Stimulated activated CD8-positive, alpha-beta memory T cell treated with anti-CD3 and anti-CD28 coated beads, Interleukin-4, amount 100 ng/mL, for 24 hours (primary cell): ENCODE results near the gene GFOD1.
"Not testable (repeated sequence)": the region's sequence is repeated elsewhere in the genome, so short reads cannot be mapped to it uniquely, and the experiment has no call there.

Source experiments
- DNase-seq: peaks from one replicate; pipeline ENCODE4 v3.0.0-alpha.2; 2020; ENCODE audit warnings: low read depth

Gene GFOD1

DNA sequence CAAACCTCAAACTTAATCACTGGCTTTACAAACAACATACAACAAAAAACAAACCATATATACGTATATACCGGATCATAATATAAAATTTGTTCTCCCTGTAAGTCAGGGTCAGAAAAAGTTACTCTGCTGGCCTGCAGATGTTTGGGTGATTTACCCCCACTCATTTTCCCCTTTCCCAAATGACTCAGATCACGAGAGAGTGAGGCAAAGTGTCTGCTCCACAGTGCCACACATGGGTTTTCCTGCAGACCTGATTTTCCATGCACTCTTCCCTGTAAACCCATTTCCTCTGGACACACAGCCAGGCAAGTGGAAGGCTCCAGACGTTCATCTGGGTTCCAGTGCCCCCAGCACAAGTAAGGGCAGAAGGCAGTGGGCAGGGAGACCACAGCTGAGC is 23.5 kb downstream of the GFOD1 start:
- no peak for DNase-seq

DNA sequence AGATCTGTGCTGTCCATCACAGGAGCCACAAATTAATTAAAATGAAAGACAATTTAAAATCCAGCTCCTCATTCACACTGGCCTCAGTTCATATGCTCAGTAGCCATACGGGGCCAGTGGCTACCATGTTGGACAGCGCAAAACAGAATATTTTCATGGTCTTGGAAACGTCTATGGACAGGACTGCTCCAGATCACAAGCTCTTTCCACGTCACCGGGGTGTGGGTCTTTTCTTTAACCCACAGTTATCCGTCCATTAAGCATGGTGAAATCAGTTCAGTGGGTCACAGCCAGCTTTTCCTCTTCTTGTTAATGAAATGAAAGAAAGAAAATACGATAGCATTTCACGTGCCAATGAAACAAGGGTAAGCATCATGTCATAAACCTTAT is 24.1 kb downstream of the GFOD1 start:
- no peak for DNase-seq

DNA sequence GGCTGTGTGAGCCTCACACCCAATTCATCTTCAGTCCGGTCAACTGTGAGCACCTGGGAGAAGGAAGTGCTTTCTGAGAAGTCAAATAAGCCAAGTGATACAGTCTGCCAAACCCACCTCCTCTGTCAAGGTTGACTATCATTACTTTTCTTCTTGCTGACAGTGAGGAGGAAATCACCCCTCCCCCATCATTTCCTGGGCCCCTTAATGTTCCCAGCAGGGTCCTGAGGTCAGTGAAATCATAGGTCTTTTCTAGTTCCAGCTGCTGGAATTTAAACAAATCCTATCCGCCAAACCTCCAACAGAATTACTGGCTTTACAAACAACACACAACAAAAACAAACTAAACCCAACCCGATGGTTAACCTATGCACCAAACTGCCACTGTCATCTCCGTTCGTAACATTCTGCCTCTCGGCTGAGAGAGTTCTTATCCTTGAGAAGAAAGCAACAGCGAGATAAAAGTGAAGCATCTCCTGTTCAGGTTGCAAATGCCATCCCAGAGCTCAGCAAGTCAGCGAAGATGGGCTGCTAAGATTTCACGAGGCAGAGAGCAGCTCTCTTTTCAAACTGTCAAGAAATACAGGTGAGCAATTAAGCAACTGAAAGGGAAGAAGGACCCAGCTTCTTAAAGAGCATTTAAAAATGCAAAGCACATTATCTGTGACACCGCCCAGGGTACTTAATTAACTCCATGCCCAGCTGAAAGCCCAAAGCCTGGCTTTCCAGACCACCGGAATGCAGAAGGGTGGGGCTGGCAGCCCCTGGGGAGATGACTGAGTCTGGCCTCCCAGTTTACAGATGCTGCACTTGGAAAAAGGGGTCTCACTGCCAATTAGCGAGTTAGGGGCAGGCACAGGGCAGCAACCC is 24.7 kb downstream of the GFOD1 start:
- DNase-seq = no peak

DNA sequence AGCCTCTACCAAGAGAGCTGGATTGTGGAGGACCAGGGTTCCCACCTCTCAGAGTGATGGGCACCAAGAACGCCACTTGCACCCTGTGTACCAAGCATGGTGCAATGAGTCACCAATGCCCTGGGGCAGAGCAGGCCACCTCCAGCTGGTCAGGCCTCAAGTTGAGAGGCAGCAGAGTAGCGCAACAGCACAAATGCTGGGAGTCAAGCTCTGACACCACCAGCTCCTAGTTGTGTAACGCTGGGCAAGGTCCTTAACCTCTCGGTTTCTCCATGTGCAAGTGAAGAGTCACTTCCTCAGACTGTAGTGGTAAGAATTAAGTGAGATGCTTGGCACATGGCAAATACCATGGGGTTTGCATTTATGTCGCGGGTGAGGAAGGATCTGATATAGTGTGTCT is 25.6 kb downstream of the GFOD1 start:
- DNase-seq = no peak

DNA sequence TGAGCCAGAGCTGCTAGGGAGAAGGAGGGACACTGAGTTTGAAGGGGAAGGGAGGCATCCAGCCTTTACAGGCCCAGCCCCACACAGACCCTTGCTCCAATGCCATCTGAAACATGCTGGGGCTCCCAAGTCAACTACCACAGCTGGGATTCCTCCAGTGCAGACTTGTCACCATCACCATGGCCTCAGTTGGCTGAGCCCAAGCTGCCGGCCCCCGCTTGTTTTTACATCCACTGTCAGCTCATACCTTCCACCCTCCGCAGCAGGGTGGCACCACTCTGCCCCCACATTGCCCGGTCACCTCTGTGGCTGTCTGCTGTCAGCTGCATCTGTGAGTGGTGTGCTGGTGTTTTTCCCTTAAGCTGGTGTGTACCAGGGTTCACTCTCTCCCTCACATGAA is 26.1 kb downstream of the GFOD1 start:
- no peak for DNase-seq

DNA sequence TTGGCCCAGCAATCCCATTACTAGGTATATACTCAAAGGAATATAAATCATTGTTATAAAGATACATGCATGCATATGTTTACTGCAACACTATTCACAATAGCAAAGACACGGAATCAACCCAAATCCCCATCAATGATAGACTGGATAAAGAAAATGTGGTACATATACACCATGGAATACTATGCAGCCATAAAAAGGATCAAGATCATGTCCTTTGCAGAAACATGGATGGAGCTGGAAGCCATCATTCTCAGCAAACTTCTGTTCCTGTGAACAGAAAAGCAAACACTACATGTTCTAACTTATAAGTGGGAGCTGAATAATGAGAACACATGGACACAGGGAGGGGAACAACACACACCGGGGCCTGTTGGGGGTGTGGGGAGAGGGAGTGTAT is 27.1 kb downstream of the GFOD1 start:
- not testable (repeated sequence) for DNase-seq

DNA sequence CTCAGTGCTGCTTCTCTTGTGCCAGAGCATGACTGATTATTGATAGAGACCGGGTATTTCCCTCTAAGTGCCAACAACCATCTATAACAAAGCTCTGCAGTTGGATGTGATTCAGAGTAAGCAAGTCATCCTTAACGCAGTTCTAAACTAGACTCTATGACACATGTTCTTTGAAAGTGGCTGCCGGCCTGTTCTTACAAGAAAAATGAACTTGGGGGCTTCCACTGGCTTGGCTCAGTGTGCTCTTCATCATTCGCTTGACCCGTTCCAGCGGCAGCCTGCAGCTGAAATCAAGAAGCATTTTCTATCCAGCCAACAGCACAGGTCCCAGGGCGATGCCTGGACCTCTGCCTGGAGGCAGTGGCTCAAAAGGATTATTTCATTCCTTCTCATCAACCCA is 29.8 kb downstream of the GFOD1 start:
- no peak for DNase-seq

DNA sequence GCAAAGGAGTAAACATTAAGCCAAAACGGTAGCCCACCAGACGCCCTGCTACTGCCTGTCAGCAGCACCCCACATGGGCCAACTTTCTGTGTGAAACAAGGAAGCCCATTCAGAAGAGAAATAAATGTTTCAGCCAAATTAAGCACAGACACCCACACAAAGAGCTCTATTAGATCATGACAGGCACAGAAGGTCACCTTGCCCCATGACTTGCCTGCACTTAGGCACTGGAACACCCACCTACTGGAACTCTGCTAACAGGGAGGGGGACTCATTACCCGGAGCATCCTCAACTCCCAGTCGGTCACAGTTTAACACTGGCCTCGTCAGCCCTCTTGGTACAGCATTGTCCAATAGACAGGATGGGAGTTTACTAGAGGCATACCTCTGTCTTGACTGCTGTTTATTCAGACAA is 31.8 kb downstream of the GFOD1 start:
- no peak for DNase-seq

DNA sequence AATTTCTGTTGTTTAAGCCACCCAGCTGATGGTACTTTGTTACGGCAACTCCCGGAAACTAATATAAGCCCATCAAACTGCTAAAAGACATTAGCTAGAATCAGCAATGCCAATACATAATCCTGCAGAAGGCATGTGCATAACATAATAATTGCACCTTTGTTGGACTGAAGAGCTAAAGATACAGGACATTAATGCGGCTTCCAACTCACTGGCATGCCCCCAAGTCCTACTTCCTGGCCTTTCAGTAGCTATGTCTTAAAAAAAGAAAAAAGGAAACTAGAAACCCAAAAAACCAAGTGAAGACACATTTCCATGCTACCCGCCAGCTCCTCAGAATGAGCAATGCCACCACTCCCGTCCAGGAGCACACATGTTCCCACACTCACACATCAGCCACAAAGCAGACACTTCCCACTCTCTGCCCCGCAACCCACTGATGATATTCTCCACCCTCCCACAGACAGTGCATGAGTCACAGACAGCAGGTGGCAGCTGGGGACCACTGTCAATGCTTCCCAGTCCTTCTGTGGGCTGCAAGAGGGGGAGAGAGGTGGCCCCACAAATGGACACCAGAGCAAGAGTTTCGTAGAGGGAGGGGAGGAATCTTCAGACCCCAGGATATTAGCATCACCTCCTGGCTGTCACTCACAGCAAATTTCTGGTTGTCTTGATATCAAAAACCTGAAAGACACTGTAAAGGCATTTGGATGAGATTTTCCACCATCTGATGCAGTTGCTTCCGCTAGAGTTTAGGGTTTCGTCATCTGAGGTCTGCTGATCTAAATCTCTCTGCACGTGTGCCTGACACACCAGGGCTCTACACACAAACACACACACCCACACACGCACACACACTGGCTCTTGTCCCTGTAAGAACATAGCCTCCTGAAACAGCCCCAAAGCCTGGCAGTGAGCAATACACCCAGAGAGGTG is 32.8 kb downstream of the GFOD1 start:
- peak; percentile 76 for DNase-seq

DNA sequence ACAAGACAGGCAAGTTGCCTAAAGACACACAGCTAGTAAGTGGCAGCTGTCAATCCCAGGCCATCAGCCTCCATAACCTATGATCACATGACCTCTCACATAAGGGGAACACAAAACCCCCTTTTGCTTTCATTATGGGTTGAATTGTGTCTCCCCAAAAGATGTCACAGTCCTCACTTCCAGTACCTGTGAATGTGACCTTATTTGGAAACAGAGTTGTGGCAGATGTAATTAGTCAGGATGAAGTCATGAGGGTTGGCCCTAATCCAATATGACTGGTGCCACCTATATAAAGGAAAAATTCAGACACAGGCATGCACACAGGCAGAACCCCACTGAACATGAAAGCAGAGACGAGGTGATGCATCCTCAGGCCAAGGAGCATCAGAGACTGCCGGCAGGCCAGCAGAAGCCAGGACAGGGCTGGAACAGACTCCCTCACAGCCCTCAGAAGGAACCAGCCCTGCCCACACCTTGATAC is 33.6 kb downstream of the GFOD1 start:
- DNase-seq = no peak

DNA sequence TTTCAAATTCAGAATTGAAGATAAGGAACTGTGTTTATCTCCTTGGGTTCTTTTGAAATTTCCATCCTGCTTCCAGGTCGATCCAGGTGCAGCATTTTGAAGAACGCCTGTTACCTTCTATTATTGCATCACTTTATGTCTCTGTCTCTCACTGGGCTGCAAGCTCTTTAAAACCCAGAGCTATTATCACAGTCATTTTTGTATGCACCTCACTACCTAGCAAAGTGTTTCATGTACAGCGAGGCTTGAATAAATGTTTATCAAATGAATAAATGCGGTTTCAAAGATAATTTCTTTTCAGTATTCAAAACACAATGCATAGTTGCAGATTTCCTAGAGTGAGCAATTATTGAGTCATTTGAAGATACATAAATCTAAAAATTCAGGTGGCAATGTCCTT is 34.2 kb downstream of the GFOD1 start:
- no peak for DNase-seq

DNA sequence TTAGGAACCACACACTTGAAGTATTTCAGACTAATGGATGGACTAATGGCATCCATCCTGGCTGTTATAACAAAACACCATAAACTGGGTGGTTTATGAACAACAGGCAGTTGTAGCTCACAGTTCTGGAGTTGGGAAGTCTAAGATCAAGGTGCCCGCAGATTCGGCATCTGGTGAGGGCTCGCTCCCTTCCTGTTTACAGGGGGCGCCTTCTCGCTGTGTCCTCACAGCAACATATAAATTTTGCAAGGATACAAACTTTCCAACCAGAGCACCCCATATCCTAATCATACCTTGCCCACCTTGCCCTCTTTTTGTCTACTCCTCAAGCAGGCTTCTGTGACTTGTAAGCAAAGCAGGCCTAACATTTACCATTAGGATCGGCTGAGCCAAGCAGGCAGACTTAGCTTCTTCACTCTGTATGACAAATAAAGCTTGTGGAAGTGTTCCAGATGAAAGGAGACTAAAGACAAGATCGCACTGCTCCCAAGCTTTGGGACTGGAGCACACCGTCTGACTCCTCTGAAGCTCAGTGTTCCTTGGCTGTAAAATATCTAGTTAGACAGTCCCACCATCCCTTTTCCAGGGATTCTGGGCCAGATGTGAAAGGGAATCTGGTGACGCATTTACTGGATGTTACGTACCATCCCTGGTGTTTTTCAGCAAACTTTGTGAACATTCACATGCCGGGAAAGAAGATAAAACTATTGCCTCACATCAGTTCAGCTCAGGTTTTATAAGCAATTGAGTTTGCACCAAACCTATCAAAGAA is 34.9 kb downstream of the GFOD1 start:
- DNase-seq = no peak

DNA sequence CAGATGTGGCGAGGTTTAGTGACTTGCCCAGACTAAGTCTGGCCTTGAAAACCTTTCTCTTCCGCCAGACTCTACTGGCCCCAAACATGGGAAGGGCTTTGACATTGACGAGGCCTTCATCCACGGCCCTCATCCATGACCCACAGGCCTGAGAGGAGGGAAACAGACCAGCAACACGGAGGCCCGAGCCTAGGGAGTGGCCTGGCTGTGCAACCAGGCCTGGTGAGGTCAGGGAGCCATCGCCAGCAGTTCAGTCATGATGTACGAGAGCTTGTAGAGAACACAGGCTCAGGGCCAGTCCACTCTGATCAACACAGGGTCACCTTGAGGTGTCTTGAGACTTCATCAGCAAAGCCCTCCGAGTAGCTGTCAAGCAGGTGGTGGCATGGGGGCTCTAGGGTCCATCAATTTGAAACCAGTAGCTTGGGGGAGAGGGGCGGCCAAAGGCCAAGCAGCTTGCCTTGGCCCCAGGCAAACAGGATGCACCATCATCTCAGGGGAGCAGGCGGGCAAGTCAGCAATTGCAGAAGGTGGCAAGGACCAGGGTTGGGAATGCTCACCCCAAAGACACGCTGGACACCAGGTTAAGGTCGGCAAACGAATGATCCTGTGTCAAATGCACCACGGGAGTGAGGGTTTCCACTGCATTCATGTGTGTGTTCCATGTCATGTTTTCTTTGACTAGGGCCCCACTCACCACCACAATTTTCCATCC is 36.1 kb downstream of the GFOD1 start:
- no peak for DNase-seq

DNA sequence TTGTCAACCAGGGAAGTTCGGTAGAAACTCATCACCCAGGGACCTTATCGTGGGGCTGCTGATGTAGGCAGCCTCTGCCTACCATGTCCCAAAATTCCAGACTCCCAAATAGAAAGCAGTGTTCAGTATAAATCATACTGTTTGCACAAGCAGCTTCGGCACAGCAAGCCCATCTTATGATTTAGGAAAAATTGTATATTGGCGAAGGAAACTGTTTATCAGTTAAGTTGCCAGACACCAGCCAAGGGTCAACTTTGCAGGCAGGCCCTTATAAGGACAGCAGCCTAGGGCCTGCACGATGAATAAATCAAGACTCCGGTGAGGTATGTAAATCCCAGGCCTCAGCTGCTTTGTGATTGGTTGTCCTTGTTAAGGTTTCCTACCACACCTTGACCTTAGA is 36.8 kb downstream of the GFOD1 start:
- DNase-seq = no peak

DNA sequence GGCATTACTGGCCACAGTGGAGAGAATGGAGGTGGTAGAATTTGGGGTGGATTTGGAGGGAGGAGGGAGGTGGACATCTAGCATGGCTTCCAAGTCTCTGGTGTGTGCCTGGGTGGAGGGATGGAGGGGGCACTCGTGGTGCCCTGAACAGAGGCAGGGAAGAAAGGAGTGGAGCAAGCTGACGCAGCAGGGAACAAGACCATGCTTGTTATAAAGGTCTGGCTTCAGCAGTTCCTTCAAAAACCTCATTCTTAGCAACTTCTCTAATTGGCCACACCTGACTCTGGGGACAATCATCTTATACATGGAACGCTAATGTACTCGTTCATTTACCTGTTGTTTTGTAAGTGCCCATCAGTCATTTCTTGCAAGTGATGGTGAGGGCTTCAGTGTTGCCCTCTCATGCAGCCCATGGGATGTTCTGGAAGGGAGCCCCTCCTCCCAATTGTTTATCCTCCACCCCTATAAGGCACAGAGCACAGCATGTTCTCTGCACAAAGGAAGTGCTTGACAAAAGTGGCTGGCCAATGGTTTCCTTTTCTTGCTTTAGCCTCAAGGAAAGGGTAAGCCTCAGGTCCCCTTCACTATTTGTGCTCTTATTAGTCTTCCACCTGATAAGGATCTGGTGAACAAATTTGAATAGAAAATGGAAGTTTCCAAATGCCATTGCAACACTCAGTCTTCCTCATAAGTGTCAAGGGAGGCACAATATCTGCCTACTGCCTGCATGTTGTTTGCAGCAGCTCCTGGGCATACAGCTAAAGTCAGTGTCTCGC is 39.3 kb downstream of the GFOD1 start:
- no peak for DNase-seq

DNA sequence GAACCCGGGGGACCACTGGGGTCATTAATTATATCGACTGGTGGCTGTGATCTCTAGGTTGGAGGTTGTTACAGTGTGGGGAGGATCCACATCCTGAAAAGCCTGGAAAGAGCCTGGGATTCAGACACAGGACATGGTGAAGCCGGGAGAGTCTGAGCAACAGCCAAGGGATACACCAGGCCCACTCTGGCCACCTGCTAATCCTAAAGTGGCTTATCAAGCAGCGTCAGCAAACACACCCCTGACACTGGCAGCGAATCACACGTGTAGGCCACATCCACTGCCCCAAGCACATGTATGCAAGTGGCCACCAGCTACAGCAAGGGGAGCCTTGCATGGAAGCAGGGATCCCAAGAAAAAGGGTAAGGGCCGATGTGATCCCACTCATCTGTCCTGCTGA is 41.0 kb downstream of the GFOD1 start:
- DNase-seq = no peak

DNA sequence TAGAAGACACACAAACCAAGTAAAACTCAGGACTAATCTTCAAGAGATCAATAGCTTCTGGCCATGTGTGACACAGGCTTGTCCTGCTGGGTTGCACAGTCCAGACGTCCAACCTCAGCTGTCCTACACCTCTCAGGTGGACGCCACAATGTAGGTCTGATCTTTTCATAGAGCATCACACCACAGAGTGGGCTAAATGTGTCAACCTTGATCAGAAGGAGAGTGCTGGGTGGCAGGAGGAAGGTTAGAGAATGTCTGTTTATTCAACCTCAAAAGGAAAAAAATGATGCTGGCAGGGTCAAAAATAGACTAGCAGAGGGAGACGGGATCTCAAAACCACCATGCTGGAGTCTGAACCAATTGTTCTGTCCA is 41.7 kb downstream of the GFOD1 start:
- DNase-seq = no peak

DNA sequence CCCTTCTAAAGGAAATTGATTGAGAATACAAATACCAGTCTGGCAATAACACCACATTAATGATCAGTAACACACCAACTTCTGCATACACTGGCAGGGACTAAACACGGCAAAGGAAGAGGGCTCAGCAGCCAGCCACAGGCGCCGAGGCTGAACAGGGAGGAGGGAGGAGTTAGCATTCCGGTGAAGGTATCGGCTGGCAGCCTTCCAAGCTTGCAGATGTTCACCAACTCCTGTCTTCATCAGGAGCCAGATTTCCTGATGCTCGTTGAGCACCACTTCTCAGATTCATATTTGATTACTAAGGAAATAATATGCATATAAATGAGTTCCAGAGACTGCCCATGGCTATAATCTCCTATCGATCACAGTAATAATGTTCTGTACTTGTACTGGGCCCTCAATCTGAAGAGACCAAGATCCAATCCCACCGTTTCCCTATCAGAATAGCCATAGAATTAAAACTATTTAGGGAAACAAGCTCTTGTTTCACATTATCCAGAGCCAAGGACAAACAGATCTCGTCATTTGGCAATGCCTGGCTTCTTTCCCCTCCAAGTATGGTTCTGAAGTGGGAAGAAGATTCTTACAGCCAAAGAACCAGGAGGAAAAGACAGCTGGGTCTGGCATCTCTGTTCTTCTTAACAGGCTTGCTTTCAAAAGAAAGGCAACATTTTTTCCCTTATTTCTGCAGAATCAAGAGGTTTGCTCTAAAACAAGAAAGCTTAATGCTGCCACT is 42.2 kb downstream of the GFOD1 start:
- DNase-seq = no peak

DNA sequence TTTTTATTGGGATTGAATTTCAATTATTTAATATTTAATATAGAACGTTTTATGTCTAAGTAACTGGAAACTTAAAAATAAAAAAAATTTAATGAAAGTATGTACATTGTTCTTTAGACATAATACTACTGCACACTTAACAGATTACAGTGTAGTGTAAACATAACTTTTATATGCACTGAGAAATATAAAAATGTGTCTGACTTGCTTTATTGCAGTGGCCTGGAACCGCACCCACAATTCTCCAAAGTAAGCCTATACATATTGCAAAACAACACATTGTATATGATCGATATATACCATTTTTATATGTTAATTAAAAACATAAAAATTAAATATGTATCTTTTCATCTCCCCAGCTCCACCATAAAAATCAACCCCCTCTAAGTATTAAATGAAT is 42.8 kb downstream of the GFOD1 start:
- DNase-seq = no peak

DNA sequence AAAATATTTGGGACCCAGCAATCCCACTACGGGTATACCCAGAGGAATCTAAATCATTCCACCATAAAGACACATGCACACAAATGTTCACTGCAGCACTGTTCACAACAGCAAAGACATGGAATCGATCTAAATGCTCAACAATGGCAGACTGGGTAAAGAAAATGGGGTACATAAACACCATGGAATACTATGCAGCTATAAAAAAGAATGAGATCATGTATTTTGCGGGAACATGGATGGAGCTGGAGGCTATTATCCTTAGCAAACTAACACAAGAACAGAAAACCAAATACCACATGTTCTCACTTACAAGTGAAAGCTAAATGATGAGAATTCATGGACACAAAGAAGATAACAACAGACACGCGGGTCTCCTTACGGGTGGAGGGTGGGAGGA is 43.4 kb downstream of the GFOD1 start:
- not testable (repeated sequence) for DNase-seq
